GM12891 (cell line): ENCODE results near the gene PHF19.

ENCODE experiments used
- PAX5 ChIP-seq: IDR thresholded peaks from 2 replicates; pipeline ENCODE4 v1.6.1; 2011; ENCODE audit warnings: low read length, moderate library complexity, mild to moderate bottlenecking; ENCODE audit not compliant: insufficient read depth, severe bottlenecking
- POLR2A ChIP-seq: IDR thresholded peaks from 2 replicates; pipeline ENCODE4 v1.6.1; 2011; ENCODE audit warnings: low read depth, low read length, control low read depth
- POLR2AphosphoS5 ChIP-seq: IDR thresholded peaks from 2 replicates; pipeline ENCODE4 v1.6.1; 2011; ENCODE audit warnings: low read depth, low read length, control low read depth
- SPI1 ChIP-seq: IDR thresholded peaks from 2 replicates; pipeline ENCODE4 v1.6.1; 2011; ENCODE audit warnings: low read depth, low read length, control low read depth
- TAF1 ChIP-seq: IDR thresholded peaks from 2 replicates; pipeline ENCODE4 v1.6.1; 2011; ENCODE audit warnings: low read depth, low read length, control low read depth

DNA sequence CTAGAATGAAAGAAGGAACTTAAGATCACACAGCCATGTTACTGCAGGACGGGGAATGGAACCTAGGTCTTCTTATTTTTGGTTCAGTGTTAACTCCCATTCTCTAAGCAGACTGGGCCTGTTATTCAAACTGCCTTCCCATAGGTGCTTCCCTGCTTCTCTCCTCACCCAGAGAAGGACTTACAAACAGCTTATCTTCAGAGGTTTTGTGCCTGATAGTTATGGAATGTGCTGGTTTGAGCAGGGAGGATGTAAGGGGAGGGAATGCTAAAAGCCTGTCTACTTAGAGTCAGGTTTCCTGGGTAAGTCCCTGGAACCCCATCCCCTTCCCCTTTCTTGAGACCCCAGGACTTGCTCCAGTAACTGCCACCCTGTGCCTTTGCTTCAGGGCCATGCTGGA lies 30.1 kb downstream of the PHF19 start:
- TF ChIP-seq TAF1 = no peak
- TF ChIP-seq SPI1 = no peak
- TF ChIP-seq POLR2A = no peak
- peak; percentile 24; the same call in 1 of the 2 replicates for TF ChIP-seq POLR2AphosphoS5
- no peak for TF ChIP-seq PAX5
